Sciatic nerve (tissue), 2 donors: Measurements from ENCODE around the gene CCDC15. TPM values are rescaled to one million over a fixed set of nuclear protein-coding genes. Genes with fewer than 3 reads are reported as not detected.
"Not testable (repeated sequence)": the region's sequence is repeated elsewhere in the genome, so short reads cannot be mapped to it uniquely, and the experiment has no call there.

Experiments used
- ATAC-seq: fragments of 200-7000 bp; cut with Tn5 transposase; one replicate; pipeline ENCODE4 v1.9.1; 2020; ENCODE audit warnings: mild to moderate bottlenecking, moderate library complexity
- DNase-seq: peaks from one replicate; pipeline ENCODE4 v3.0.0-alpha.2; 2020; ENCODE audit warnings: low spot score
- intact Hi-C: fragments of 100-400 bp; cut with DNase I; formaldehyde crosslinking; loops from one replicate; pipeline ENCODE4 v1.14.2; 2022
- total RNA-seq: library from RNA; stranded (reverse); fragmentation: NEBNext Ultra II Directional; extraction: Animal tissue kit (Norgen Biotek cat#: 25700); gene quantifications from one replicate; pipeline ENCODE4 v1.2.1, GENCODE V29; 2021
- donor health status: DM: no; HTN: no; CAD: no.
- donor health status: DM: no; HTN: no; CAD: no.

Gene CCDC15
- total RNA-seq, 1 donor from 2014 or later, result 2.8 TPM

DNA sequence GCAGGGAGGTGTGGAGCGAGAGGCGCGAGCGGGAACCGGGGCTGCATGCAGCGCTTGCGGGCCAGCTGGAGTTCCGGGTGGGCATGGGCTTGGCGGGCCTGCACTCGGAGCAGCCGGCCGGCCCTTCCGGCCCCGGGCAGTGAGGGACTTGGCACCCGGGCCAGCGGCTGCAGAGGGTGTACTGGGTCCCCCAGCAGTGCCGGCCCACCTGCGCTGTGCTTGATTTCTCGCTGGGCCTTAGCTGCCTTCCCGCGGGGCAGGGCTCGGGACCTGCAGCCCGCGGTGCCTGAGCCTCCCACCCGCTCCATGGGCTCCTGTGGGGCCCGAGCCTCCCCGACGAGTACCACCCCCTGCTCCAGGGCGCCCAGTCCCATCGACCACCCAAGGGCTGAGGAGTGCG lies 135.5 kb downstream of the CCDC15 start:
- ATAC-seq, intact Hi-C loops, DNase-seq: not testable (repeated sequence)

DNA sequence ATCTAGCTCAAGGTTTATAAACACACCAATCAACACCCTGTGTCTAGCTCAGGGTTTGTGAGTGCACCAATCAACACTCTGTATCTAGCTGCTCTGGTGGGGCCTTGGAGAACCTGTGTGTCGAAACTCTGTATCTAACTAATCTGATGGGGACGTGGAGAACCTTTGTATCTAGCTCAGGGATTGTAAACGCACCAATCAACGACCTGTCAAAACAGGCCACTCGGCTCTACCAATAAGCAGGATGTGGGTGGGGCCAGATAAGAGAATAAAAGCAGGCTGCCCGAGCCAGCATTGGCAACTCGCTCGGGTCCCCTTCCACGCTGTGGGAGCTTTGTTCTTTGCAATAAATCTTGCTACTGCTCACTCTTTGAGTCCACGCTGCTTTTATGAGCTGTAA lies 136.1 kb downstream of the CCDC15 start:
- not testable (repeated sequence) for ATAC-seq, DNase-seq
- intact Hi-C loops, result loop anchor here (5.0 kb wide), 1 partner anchor 312 kb away; no protein-coding TSS in a partner anchor

DNA sequence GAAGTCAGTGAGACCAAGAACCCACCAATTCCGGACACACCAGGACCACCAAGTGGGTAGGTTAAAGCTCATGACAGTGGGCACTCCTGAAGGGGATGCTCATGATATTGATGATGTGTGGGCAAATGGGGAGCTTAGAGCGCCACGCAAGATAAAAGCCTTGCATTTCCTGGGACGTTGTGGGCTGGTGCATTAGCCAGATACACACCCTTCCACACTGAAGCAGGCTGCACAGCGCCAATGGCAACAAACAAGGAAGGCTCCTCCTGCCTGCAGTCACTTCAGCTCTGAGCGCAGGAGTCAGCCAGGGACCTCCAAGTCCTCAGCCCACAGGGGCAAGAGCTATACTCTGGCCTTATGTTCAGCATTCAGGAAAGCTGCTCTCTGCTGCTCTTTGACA lies 136.8 kb downstream of the CCDC15 start:
- intact Hi-C loops, result loop anchor here (5.0 kb wide), 1 partner anchor 311 kb away; no protein-coding TSS in a partner anchor
- peak; percentile 50 for ATAC-seq
- no peak for DNase-seq

Other genes with a start within 250 kb of the CCDC15 start
- gene NRGN, start 214.3 kb upstream of the CCDC15 start, total RNA-seq, result 6.2 TPM
- gene VSIG2, start 201.9 kb upstream of the CCDC15 start, total RNA-seq, result 2.0 TPM
- gene ESAM, start 191.9 kb upstream of the CCDC15 start, total RNA-seq, result 61.0 TPM
- gene MSANTD2, start 153.8 kb upstream of the CCDC15 start, total RNA-seq, result 22.1 TPM
- gene ROBO3, start 88.8 kb upstream of the CCDC15 start, total RNA-seq, result 36.6 TPM
- 34.4 TPM for gene ROBO4, start 56.3 kb upstream of the CCDC15 start, total RNA-seq
- not detected for gene HEPN1, start 35.0 kb upstream of the CCDC15 start, total RNA-seq
- 16.5 TPM for gene HEPACAM, start 18.2 kb upstream of the CCDC15 start, total RNA-seq
- gene SLC37A2, start 109.1 kb downstream of the CCDC15 start, total RNA-seq, result 12.7 TPM
- gene TMEM218, start 157.4 kb downstream of the CCDC15 start, total RNA-seq, result 15.2 TPM
- 17.3 TPM for gene PKNOX2, start 210.5 kb downstream of the CCDC15 start, total RNA-seq